ENCODE data around the gene ACTL8. TPM values are rescaled to one million over a fixed set of nuclear protein-coding genes. Genes with fewer than 3 reads are reported as not detected.

ACTL8 gene
- total RNA-seq, 1 donor from 2014 or later = not detected

GRCh38 chr1:17725084-17725719 is 29.9 kb upstream of the ACTL8 start:
- H3K27ac Mint-ChIP-seq = no peak overlapping the region
- no peak for TF ChIP-seq EZH2phosphoT487 (IDR thresholded peaks at IDR 0.05)
- TF ChIP-seq EZH2 (IDR thresholded peaks at IDR 0.05) = no peak
- TF ChIP-seq, protein P1, sequence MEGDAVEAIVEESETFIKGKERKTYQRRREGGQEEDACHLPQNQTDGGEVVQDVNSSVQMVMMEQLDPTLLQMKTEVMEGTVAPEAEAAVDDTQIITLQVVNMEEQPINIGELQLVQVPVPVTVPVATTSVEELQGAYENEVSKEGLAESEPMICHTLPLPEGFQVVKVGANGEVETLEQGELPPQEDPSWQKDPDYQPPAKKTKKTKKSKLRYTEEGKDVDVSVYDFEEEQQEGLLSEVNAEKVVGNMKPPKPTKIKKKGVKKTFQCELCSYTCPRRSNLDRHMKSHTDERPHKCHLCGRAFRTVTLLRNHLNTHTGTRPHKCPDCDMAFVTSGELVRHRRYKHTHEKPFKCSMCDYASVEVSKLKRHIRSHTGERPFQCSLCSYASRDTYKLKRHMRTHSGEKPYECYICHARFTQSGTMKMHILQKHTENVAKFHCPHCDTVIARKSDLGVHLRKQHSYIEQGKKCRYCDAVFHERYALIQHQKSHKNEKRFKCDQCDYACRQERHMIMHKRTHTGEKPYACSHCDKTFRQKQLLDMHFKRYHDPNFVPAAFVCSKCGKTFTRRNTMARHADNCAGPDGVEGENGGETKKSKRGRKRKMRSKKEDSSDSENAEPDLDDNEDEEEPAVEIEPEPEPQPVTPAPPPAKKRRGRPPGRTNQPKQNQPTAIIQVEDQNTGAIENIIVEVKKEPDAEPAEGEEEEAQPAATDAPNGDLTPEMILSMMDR (IDR thresholded peaks at IDR 0.05) = no peak
- Histone ChIP-seq H3K9me3 (ENCODE audit: low read depth) (no peaks in the 10 kb centered on the region), H3K9ac (no peak overlapping the region), H3F3A (ENCODE audit: low read depth) (no peaks in the 10 kb centered on the region), H3K27ac (no peak overlapping the region), H3K4me1 (no peaks in the 10 kb centered on the region), H3K4me2 (no peak overlapping the region), H3K79me2 (ENCODE audit: low read depth) (no peaks in the 10 kb centered on the region), H3K4me3 (no peak overlapping the region), H2AFZ (replicated peaks) (no peak overlapping the region), H4K20me1 (ENCODE audit: low read depth) (no peaks in the 10 kb centered on the region), H3K36me3 (no peaks in the 10 kb centered on the region), H3K27me3 (no peaks in the 10 kb centered on the region)
- no peak overlapping the region for H3K4me3 Mint-ChIP-seq
- DNase-seq (ENCODE audit: low spot score) = no peak
- H3K36me3 Mint-ChIP-seq = no peaks in the 10 kb centered on the region
- peaks cover 4% of the 10 kb centered on the region for H3K4me1 Mint-ChIP-seq
- peaks cover 7% of the 10 kb centered on the region for H3K9me3 Mint-ChIP-seq
- peaks cover 7% of the 10 kb centered on the region for H3K27me3 Mint-ChIP-seq (ENCODE audit: insufficient read depth, low read depth)

- Mint-ChIP-seq H3K4me1 (peaks cover 4% of the 10 kb centered on the region), H3K9me3 (peaks cover 7% of the 10 kb centered on the region), H3K36me3 (no peaks in the 10 kb centered on the region), H3K4me3 (no peak overlapping the region), H3K27me3 (ENCODE audit: insufficient read depth, low read depth) (peaks cover 7% of the 10 kb centered on the region), H3K27ac (no peak overlapping the region)
- Histone ChIP-seq H3F3A (ENCODE audit: low read depth) (no peaks in the 10 kb centered on the region), H2AFZ (replicated peaks) (no peak overlapping the region), H3K27ac (no peak overlapping the region), H3K36me3 (no peaks in the 10 kb centered on the region), H3K79me2 (ENCODE audit: low read depth) (no peaks in the 10 kb centered on the region), H3K4me2 (no peak overlapping the region), H3K9me3 (ENCODE audit: low read depth) (no peaks in the 10 kb centered on the region), H3K27me3 (no peaks in the 10 kb centered on the region), H3K9ac (no peak overlapping the region), H3K4me3 (no peak overlapping the region), H4K20me1 (ENCODE audit: low read depth) (no peaks in the 10 kb centered on the region), H3K4me1 (no peaks in the 10 kb centered on the region)
- no peak for DNase-seq (ENCODE audit: low spot score)
- TF ChIP-seq, protein P1 (IDR thresholded peaks at IDR 0.05) = no peak
- TF ChIP-seq EZH2 (IDR thresholded peaks at IDR 0.05) (no peak), EZH2phosphoT487 (IDR thresholded peaks at IDR 0.05) (no peak)
Measured at GRCh38 chr1:17725811-17726582, 29.1 kb upstream of the ACTL8 start.

DNA sequence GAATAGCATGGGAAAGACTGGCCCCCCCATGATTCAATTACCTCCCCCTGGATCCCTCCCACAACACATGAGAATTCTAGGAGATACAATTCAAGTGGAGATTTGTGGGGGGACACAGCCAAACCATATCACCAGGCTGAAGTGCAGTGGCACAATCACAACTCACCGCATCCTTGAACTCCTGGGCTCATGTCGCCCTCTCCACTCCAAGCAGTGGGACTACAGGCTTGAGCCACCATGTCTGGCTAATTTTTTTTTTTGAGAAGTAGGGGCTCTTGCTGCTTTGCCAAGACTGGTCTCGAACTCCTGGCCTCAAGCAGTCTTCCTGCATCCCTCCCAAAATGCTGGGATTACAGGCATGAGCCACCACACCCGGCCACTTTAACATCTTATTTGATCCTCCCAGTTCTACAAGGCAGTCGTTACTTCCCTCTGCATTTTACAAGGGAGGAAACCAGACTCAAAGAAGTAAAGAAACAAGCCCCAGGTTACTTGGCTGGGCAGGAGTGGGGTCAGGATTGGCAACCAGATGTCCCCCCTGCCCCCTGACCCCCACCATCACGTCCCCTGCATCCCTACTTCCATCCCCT is 26.9 kb upstream of the ACTL8 start:
- Histone ChIP-seq H3K27me3 (no peaks in the 10 kb centered on the region), H3K9ac (no peak overlapping the region), H3K9me3 (ENCODE audit: low read depth) (no peaks in the 10 kb centered on the region), H3K4me3 (no peak overlapping the region), H3F3A (ENCODE audit: low read depth) (no peaks in the 10 kb centered on the region), H3K79me2 (ENCODE audit: low read depth) (no peaks in the 10 kb centered on the region), H3K4me2 (no peak overlapping the region), H3K36me3 (no peaks in the 10 kb centered on the region), H4K20me1 (ENCODE audit: low read depth) (no peaks in the 10 kb centered on the region), H2AFZ (replicated peaks) (no peak overlapping the region), H3K4me1 (no peaks in the 10 kb centered on the region), H3K27ac (no peak overlapping the region)
- Mint-ChIP-seq H3K27me3 (ENCODE audit: insufficient read depth, low read depth) (peaks cover 9% of the 10 kb centered on the region), H3K36me3 (no peaks in the 10 kb centered on the region), H3K27ac (no peak overlapping the region), H3K4me3 (no peak overlapping the region), H3K4me1 (peaks cover 6% of the 10 kb centered on the region), H3K9me3 (peaks cover 7% of the 10 kb centered on the region)
- no peak for DNase-seq (ENCODE audit: low spot score)
- TF ChIP-seq EZH2 (IDR thresholded peaks at IDR 0.05) (no peak), EZH2phosphoT487 (IDR thresholded peaks at IDR 0.05) (no peak)
- TF ChIP-seq, protein P1 (IDR thresholded peaks at IDR 0.05) = no peak

All from neural progenitor cell (in vitro differentiated cells).